Stimulated activated CD4-positive, alpha-beta T cell treated with anti-CD3 and anti-CD28 coated beads, Interleukin-2, amount 100 ng/mL, for 4 hours (primary cell): ENCODE results near the gene SCYGR7.
"Not testable (repeated sequence)": the region's sequence is repeated elsewhere in the genome, so short reads cannot be mapped to it uniquely, and the experiment has no call there.

Experiments used
- DNase-seq: peaks from one replicate; pipeline ENCODE4 v3.0.0-alpha.2; 2020; ENCODE audit warnings: low read depth

The SCYGR7 gene, protein sequence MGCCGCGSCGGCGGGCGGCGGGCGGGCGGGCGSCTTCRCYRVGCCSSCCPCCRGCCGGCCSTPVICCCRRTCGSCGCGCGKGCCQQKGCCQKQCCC

DNA sequence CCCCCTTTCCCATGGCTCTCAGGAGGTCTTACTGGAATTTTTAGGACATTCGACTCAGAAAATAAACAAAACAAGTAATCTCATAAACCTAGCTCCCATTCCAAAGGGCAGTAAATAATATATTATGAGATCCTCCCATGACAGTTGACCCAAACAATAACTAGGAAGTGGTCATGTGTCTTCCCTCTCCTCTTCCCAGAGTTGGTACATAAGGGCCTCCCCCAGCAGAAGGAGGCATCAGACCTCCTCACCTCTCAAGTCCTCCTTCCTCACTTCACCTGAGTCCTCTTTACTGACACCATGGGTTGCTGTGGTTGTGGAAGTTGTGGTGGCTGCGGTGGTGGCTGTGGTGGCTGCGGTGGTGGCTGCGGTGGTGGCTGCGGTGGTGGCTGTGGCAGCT lies at the start of gene SCYGR7:
SCYGR7 (plus strand) TSS at position 301 of the 400 bp plus-strand sequence; CDS start at position 301, 0 bp downstream.
- no peak for DNase-seq

DNA sequence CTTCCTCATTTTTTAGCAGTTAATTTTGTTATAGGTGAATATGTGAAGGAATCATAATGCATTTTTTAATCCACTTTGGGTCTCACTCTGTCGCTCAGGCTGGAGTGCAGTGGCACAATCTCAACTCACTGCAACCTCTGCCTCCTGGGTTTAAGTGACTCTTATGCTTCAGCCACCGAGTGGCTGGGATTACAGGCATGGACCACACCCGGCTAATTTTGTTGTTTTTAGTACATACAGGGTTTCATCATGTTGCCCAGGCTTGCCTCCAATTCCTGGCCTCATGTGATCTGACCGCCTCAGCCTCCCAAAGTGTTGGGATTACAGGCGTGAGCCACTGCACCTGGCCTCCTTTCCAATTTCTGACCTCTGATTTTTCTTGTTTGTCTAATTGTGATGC lies 43.9 kb upstream of the SCYGR7 start:
- DNase-seq = no peak

DNA sequence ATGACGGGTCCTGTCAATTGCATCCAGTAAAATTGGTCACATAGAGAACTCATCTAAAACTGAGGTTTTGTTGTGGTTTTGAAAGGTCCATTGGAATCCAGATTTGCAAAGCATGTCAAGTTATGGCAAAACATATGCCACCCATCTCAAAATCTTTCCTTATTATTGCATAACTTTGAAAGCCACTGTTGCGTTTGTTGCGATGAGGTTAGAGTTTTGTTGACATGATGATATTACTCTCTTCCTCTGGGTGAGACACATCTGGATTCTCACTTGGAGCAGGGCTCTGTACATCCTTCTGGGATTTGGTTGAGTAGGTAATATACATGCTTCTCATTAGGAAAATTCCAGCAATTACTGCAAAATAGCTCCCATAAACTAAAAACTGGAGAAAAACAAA lies 40.9 kb upstream of the SCYGR7 start:
- DNase-seq = no peak

DNA sequence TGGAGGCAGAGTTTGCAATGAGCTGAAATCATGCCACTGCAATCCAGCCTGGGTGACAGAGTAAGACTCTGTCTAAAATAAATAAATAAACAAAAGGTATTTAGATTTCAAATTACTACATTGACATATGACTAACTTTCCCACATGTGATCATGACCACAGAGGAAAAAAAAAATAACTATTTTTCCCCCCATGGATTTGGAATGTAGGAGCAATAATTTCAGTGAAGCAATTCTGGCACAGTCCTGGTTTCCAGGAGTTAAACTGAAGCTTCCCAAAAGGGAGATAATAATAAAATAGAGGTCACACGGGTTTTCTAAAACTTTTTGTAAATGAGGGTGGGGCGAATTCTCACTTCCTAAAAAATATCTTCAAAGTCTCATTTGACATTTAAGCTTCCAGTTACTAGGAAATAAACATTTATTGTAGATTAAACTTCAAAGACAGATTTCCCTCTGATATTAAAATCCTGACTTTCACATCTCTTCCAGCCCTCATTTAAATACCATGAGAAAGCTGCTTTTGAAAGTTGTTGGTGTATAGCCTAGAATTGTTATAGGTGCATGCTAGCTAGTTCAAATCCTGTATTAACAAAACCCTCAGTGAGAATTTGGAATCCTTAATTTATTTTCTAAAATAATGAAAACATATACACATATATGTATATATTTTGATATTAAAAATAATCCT lies 31.0 kb upstream of the SCYGR7 start:
- DNase-seq = no peak

DNA sequence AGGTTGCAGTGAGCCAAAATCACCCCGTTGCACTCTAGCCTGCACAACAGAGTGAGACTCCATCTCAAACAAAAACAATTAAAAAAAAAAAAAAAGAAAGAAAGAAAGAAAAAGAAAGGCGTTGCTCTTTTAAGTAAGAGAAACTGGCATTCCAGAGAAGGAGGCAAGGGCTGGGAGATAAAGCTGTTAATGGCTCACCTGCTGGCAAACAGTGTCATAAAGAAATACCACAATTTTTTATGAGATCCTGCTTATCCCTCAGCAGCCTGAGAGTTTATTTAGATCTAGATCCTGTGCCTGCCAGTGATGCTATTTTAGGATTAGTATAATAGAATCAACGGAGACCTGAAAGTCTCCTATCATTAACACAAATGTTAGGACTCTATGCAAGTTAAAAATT lies 26.6 kb upstream of the SCYGR7 start:
- DNase-seq = no peak

DNA sequence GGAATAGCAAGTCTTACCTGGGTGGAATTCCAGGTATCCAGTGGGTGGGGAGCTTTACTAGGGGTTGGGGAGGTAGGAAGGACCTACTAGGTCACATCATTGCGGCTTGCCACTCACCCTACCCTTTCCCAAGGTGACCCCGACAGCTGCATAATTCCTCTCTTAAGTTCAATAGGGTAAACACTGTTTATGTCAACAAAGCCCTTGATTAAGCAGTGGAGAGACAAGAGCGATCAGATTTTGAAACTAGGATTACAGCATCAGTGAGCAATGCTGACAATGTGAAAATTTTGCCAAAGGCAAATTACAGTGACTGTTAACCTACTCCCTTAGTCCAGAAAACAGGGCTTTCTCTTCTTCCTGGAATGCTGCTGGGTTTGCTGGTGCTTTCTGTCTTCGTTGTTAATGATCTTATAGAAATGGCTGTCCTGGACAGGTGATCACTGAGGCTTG lies 24.8 kb upstream of the SCYGR7 start:
- no peak for DNase-seq

DNA sequence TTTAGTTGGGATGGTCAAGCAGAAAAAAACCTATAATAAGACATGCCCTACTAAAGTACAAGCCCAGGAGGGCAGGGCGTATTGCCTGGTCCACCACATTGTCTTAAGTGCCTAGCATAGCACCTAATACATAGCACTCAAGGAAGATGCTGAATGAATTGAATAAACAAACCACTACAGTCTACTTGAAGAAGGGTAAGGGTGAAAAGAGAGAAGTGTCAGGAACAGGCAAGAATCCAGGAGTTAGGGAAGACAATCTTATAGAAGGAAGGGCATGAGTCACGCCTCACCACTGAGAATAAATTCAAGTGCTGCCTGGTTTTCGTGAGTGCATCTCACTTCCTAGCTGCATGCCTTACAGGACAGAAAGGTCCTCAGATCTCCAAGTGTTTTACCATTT lies 24.2 kb upstream of the SCYGR7 start:
- no peak for DNase-seq

DNA sequence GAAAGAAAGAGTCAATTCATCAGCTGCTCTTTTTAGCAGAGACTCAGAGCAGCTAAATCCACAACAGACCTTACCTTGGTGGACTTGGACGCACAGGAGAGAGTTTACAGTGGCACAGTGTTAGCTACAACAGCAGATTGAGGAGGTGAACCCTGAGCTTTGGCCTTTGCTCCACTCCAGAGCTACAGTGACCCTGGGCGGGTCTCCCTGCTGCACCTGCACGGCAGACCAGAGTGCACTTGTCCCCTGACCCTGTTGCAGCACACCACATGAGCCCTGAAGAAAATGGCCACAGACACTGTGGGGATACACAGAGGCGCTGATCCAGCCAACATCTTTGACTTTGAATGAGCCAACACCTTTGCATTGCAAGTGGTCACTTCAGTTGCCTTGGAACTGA lies 21.3 kb upstream of the SCYGR7 start:
- DNase-seq = no peak

DNA sequence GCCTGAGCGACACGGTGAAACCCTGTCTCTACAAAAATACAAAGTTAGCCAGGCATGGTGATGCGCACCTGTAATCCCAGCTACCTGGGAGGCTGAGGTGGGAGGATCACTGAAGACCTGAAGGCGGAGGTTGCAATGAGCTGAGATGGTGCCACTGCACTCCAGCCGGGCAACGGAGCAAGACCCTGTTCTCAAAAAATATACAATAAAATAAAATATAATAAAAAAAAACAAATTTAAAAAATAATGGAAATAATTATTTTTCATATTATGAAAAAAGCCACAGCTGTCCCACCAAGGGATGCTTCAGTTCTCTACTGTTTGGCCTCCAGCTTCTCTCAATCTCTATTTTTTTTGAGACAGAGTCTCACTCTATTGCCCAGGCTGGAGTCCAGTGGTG lies 20.7 kb upstream of the SCYGR7 start:
- DNase-seq = no peak

DNA sequence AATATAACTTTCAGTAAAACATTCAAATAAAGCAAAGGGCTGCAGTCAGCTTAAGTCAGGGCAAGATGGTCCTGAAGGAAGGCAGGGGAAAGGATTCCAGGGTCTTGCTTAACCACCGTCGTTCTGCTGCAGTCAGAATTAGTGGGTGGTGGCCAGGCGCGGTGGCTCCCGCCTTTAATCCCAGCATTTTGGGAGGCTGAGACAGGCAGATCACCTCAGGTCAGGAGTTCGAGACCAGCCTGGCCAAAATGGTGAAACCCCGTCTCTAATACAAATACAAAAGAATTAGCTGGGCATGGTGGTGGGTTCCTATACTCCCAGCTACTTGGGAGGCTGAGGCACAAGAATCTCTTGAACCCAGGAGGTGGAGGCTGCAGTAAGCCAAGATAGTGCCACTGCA lies 17.1 kb upstream of the SCYGR7 start:
- no peak for DNase-seq

DNA sequence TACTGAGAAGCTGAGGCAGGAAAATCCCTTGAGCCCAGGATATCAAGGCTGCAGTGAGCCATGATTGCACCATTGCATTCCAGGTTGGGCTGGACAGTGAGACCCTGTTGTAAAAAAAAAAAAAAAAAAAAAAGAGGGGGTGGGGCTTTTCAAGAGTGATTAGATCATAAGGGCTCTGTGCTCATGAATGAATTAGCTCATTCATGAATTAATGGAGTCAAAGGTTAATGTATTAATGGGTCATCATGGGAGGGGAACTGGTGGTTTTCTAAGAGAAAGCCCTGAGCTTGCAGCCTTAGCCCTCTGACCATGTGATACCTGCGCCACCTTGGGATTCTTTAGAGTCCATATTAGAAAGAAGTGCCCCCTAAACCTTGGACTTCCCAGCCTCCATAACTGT lies 14.8 kb upstream of the SCYGR7 start:
- no peak for DNase-seq

DNA sequence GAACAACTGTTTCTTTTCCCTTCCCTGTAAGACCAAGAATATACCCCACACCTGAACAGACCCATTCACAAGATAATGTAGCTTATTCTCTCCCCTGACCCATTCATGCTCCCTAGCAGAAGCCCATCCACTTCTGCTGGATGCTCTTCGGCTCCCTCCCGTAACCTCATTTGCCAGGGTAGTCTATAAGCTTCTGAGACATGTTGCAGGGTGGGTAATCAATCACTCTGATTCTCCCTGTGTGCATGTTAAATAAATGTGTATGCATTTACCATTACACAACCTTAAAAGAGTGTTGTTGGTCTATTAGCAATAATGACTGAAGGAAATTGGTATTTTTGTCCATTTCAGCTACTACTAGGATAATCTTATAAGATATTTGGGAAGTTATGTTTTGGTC lies 11.6 kb upstream of the SCYGR7 start:
- DNase-seq = no peak

DNA sequence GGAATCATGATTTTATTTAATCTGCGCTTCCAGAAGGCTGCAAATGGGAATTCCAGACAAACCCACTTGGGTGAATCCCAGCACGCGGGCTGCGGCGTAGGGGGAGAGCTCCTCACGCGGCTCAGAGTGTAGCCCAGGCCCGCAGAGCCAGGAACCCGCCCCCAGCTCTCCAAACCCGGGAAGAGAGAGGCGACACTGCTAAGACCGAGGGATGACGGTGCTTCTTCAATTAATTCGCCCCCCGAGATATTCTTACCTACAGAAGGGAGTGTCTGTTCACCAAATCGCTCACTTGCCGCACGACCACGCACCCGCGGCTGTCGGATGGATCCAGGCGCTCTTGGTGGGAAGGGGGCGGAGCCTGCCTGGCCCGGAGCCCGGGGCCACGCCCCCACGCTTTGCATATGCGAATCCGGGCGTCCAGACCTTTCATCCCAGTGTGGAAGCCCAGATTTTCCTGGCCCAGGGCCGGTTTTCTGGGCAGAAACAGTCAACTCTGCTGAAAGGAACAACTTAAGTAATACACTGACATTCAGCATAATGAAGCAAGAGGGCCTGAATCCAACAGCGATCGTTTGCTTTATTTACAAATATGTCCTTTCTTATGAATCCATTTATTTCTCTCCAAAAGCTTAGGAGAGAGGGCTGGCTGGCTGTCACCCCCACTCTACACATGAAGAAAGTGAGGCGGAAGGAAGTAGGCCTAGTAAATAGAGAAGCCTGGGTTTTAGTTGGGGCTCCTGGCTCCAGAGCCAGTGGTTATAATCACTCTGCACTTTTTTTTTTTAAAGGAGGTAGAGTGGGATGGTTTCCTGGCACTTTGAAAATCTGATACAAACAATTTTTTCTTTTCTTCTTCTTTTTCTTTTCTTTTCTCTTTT lies 10.2 kb upstream of the SCYGR7 start, which contains the start of gene SLC19A3:
SLC19A3 (minus strand) TSS at position 342 of the 881 bp plus-strand sequence. CDS start 15,710 bp downstream, outside the sequence.
- no peak for DNase-seq

DNA sequence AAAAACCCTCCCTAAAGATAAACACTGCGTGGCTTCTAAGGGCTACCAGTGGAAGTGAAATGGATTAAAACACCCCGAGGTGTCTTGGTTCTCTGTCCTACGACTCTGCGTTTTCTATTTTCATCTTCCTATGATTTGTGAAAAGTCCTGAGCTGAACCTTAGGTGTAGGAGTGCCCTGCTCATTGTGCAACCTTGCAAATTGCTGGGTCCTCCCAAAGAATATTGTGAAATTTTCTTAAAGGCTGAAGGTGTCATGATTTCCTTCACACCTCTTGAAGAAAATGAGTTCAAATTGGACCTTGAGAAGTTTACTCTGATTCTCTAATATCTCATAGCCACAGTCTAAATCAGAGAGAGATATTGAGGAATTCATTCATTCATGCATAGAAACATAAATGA lies 8.5 kb upstream of the SCYGR7 start:
- no peak for DNase-seq

DNA sequence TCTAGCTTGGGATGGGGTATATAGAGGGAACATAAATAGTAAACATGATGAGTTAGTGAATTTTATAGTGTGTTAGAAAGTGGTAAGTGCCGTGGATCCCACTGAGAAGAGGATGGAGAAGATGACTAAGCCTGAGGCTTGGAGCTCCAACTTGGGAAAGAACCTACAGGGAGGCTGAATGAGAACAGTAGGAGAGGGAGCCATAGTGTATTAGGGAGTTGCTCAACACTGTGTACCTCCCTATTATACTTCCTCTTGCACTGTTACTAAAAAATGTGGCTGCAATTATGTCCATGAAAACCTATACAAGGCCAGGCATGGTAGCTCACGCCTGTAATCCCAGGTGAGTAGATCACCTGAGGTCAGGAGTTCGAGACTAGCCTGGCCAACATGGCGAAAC lies 7.5 kb upstream of the SCYGR7 start:
- no peak for DNase-seq

DNA sequence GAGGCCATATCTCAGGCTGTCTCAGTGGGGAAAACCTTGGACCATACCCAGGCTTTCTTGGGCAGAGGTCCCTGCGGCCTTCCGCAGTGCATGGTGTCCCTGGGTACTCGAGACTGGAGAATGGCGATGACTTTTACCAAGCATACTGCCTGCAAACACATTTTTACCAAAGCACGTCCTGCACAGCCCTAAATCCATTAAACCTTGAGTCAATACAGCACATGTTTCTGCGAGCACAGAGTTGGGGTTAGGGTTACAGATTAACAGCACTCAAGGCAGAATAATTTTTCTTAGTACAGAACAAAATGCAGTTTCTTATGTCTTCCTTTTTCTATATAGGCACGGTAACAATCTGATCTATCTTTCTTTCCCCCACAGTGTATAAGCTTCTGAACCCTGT lies 5.3 kb upstream of the SCYGR7 start:
- not testable (repeated sequence) for DNase-seq

DNA sequence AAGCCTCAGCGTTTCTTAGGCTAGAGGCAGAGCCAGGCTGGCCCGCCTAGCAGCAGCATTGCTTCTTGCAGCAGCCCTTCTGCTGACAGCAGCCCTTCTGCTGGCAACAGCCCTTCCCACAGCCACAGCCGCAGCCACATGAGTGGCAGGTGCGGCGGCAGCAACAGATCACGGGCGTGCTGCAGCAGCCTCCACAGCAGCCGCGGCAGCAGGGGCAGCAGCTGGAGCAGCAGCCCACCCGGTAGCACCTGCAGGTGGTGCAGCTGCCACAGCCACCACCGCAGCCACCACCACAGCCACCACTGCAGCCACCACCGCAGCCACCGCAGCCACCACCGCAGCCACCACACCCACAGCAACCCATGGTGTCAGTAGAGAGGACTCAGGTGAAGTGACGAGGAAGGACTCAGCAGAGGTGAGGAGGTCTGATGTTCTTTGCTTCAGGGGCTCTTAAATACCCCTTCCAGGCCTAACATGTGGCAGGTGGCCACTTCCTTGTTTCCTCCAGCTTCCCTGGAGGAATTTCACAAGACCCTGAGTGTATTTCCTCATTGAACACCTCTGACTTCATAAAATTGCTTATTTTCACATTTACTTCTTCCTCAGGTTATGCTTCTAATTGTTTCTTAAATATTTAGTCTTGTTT lies 3.6 kb upstream of the SCYGR7 start, which contains the start of gene SCYGR6:
SCYGR6 (minus strand) TSS at position 364 of the 646 bp plus-strand sequence; CDS start at position 364, 0 bp downstream.
- DNase-seq = no peak

DNA sequence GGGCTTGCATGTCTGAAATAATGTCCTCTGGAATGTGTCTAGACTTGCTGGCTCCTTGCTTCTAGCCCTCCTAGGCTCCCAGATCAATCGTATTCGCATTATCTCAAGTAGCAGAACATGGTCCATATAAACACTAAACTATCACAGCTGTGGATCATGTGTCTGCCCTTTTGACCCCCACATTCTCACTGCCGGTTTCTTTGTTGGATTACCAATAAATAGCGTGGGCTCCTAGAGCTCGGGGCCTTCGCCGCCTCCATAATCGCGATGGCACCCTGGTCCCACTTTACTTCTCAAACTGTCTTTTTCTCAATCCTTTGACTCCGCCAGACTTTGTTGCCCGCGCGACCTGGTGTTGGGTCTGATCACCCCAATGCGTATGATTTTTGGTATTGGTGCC lies 11.2 kb downstream of the SCYGR7 start:
- no peak for DNase-seq

DNA sequence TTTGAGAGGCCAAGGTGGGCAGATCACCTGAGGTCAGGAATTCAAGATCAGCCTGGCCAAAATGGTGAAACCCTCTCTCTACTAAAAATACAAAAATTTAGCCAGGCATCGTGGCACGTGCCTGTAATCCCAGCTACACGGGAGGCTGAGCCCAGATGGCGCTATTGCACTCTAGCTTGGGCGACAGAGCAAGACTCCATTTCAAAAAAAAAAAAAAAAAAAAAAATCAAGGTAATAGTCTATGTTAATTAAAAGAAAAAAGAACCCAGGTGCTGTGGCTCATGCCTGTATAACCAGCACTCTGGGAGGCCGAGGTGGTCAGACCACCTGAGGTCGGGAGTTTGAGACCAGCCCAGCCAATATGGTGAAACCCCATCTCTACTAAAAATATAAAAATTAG lies 12.6 kb downstream of the SCYGR7 start:
- DNase-seq = not testable (repeated sequence)

DNA sequence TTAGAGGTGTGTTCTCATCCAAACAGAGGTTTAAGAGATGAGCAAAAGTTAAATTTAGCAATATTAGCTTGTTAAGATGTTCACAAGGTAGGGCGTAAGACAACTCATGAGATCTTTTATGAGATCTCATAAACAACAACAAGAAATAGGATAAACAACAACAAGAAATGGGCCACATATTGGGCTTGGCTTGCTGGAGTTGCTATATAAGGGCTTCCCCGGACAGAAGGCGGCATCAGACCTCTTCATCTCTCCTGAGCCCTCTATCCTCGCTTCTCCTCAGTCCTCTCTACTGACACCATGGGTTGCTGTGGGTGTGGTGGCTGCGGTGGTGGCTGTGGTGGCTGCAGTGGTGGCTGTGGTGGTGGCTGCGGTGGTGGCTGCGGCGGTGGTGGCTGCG lies 17.5 kb downstream of the SCYGR7 start, which contains the start of gene SCYGR8:
SCYGR8 (plus strand) TSS at position 301 of the 400 bp plus-strand sequence; CDS start at position 301, 0 bp downstream.
- no peak for DNase-seq

DNA sequence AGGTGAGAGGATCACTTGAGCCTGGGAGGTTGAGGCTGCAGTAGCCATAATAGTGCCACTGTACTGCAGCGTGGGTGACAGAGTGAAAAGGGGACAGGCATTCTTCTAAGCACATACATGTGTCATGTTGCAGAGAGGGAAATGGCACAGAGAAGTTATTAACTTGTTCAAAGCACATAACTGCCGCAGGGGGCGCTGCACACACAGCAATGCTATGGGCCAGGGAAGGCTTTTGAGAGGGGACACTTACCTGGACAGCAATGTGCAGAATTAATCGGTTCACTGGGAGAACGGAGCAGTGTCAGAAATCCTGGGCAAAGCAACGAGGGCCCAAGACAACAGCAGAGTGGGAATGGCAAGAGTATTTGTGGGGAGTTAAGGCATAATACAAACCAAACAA lies 19.9 kb downstream of the SCYGR7 start:
- no peak for DNase-seq

DNA sequence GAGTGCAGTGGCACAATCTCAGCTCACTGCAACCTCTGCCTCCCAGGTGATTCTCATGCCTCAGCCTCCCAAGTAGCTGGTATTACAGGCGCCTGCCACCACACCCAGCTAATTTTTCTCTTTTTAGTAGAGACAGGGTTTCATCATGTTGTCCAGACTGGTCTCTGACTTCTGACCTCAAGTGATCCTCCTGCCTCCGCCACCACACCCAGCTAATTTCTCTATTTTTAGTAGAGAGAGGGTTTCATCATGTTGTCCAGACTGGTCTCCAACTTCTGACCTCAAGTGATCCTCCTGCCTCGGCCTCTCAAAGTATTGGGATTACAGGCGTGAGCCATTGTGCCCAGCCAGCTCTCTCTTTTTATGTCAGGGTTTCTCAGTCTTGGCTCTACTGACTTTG lies 28.1 kb downstream of the SCYGR7 start:
- DNase-seq = not testable (repeated sequence)
